Lower leg skin (tissue), 4 donors: ENCODE data around the gene SCFD2. TPM values are rescaled to one million over a fixed set of nuclear protein-coding genes. Genes with fewer than 3 reads are reported as not detected.

Source experiments
- DNase-seq, 2 donors: peaks; one replicate each; pipeline ENCODE4 v3.0.0-alpha.2; 2019; ENCODE audit warnings: low spot score in 2 of 2
- H3K4me3 ChIP-seq: fragments of 200-600 bp; sonication (generic); 2 replicates; pipeline ENCODE4 v1.5.1; 2017; ENCODE audit warnings: mild to moderate bottlenecking, low read depth; ENCODE audit not compliant: poor library complexity, severe bottlenecking
- POLR2A ChIP-seq, 2 donors: fragments of 450-650 bp; IDR thresholded peaks; one replicate each; pipeline ENCODE4 v1.6.1; 2016 to 2017; ENCODE audit warnings: antibody characterized with exemption in 2 of 2, mild to moderate bottlenecking in 1 of 2, moderate library complexity in 1 of 2
- WGBS, 2 donors: methylation state at CpG; one replicate each; pipeline ENCODE4 v1.1.5; 2018; 5-methylcytosine and 5-hydroxymethylcytosine counted together
- intact Hi-C: fragments of 100-400 bp; cut with DNase I; formaldehyde crosslinking; loops from one replicate; pipeline ENCODE4 v1.15.0; 2023; ENCODE audit warnings: low total_unique reads
- total RNA-seq, 4 donors: library from RNA; depleted of rRNA; stranded (reverse); fragments of >200 nt; gene quantifications; one replicate each; pipeline ENCODE4 v1.1.0, GENCODE V29; 2016
- TF ChIP-seq, protein P1 (sequence below), 3 donors: fragments of 450-650 bp; IDR thresholded peaks; one replicate each; pipeline ENCODE4 v1.5.1; 2016; ENCODE audit warnings: antibody characterized with exemption in 3 of 3, mild to moderate bottlenecking in 3 of 3, moderate library complexity in 2 of 3

SCFD2 gene
- total RNA-seq, 4 donors from 2014 or later: 13.6 to 23.3 (median 19.0) TPM

DNA sequence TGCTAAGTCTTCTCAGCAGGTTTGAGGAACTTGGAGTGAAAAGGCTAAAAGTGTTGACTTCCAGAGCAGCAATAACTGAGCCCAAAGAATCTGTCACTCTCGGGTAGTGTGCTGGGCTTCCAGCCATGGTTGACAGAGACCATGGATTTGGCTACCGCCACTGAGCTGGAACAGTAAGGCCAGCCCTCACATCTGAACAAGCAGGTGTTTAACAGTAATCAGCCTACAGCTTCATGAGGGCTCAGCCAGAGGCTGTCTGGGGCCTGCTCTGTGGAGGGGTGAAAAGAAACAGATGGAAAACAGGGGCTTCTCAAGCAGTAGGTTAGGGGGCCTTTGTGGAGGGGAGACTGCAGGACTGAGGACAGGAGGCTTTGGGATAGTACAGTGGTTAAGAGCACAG, 488.8 kb downstream of the SCFD2 start:
- H3K4me3 ChIP-seq: no peak overlapping the region
- intact Hi-C loops: no loop called here
- WGBS, 2 donors: 84 to 88% methylated on average over 2 of the region's 2 CpGs
- no peak for DNase-seq
- TF ChIP-seq POLR2A (IDR thresholded peaks at IDR 0.05): no peak

DNA sequence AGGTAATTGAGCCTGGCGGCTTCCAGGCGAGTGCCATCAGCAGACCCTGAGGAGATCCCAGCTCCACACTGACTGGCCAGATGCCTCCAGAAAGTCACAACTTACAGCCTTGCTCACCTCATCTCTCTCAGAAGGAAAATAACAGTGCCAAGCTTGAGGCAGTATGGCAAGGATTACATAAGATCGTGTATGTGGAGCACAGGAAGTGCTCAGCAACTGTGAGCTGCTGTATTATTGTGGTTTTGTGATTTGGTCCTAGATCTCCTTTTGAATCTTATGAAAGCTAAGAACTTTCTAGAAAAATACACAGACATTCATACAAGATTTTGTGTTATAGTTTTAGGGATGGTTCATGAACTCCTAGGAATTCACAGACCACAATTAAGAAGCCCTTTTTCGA, 489.8 kb downstream of the SCFD2 start:
- DNase-seq: no peak
- no peak overlapping the region for H3K4me3 ChIP-seq
- intact Hi-C loops: no loop called here
- WGBS, 2 donors: 82 to 87% methylated on average over 4 of the region's 4 CpGs
- TF ChIP-seq POLR2A (IDR thresholded peaks at IDR 0.05): no peak
- TF ChIP-seq, protein P1, sequence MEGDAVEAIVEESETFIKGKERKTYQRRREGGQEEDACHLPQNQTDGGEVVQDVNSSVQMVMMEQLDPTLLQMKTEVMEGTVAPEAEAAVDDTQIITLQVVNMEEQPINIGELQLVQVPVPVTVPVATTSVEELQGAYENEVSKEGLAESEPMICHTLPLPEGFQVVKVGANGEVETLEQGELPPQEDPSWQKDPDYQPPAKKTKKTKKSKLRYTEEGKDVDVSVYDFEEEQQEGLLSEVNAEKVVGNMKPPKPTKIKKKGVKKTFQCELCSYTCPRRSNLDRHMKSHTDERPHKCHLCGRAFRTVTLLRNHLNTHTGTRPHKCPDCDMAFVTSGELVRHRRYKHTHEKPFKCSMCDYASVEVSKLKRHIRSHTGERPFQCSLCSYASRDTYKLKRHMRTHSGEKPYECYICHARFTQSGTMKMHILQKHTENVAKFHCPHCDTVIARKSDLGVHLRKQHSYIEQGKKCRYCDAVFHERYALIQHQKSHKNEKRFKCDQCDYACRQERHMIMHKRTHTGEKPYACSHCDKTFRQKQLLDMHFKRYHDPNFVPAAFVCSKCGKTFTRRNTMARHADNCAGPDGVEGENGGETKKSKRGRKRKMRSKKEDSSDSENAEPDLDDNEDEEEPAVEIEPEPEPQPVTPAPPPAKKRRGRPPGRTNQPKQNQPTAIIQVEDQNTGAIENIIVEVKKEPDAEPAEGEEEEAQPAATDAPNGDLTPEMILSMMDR (IDR thresholded peaks at IDR 0.05): no peak

DNA sequence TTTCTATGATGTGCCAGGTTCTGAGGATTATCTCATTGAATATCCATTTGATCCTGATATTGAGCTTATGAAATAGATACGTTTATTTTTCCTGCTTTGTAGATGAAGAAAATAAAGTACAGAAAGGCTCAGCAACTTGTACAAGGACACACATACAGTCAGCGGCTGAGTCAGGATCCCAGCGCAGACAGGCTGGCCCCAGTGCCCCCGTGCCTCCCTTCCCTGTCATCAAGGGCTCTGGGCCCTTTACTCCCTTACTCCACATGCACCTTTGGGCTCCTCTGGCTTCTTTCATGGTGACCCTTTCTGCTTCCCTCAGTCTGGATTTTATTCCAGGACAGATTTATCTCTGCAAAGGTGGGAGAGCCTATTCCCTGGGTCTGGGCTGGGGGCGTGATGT, 490.9 kb downstream of the SCFD2 start:
- no peak overlapping the region for H3K4me3 ChIP-seq
- 96 to 98% methylated on average over 5 of the region's 5 CpGs for WGBS, 2 donors
- intact Hi-C loops: no loop called here
- no peak for DNase-seq
- TF ChIP-seq, protein P1 (IDR thresholded peaks at IDR 0.05): no peak
- TF ChIP-seq POLR2A (IDR thresholded peaks at IDR 0.05): no peak

DNA sequence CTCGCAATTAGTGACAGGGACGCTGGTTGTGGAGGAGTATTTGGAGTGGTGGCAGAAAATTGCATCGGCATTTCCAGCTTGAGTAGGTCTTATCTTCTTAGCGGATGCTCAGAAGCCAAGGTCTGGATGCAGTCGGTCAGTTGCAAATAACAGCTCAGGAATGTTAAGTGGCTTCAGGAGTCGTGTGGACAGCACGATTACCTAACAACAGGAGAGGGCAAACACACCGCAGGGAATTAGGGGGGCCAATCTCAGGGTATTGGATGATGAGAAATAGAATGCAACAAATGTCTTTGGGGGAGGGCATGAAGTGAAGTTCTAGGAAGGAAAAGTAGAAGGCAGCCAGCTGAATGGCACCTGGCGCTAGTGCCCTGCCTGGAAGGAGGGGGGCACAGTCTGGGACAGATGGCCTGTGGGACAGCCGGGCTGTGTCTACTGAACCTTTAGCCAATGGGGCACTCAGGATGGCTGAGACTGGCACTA, 492.0 kb downstream of the SCFD2 start:
- TF ChIP-seq, protein P1 (IDR thresholded peaks at IDR 0.05): no peak
- no peak for TF ChIP-seq POLR2A (IDR thresholded peaks at IDR 0.05)
- no peak overlapping the region for H3K4me3 ChIP-seq
- 87 to 89% methylated on average over 10 of the region's 10 CpGs for WGBS, 2 donors
- intact Hi-C loops: no loop called here
- DNase-seq: no peak

DNA sequence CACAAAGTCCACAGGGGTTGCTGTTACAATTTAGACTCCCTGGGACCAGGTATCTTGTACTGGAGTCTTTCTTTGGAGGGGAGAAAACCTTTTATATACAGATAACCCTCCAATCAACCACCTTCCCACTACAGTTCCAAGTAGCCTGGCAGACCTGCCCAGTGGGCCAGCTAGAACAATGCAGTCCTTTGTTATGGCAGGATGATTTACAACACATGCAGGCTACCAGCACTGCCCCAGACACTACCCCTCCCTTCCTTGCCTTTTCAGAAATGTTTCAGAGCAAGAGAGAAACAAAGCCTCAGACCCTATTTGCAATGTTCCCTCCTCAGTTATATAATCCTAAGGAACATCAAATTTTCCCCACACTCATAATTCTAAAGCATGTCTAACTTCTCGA, 492.7 kb downstream of the SCFD2 start:
- no peak for TF ChIP-seq POLR2A (IDR thresholded peaks at IDR 0.05)
- TF ChIP-seq, protein P1 (IDR thresholded peaks at IDR 0.05): no peak
- 62 to 82% methylated on average over 1 of the region's 1 CpG for WGBS, 2 donors
- no peak overlapping the region for H3K4me3 ChIP-seq
- intact Hi-C loops: no loop called here
- DNase-seq: no peak

DNA sequence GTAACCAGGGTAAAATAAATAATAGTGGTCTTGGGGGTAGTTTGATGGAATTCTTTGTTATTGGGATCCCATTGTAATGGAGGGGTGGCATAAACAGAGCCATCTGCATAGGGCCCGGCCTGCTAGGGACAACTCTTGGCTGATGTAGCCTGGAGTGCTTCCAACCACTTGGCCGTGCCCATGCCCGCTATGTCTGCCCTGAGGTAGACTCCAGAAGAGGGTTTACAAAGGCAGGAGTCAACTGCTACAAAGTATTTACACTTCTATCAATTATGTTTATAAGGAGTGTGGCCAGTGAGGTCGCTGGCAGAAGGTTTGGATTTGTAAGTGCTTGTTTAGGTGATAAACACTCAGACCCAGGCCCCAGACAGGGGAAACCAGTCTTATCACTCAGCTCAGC, 495.6 kb downstream of the SCFD2 start:
- 54 to 70% methylated on average over 4 of the region's 4 CpGs for WGBS, 2 donors
- DNase-seq: no peak
- no peak for TF ChIP-seq POLR2A (IDR thresholded peaks at IDR 0.05)
- TF ChIP-seq, protein P1 (IDR thresholded peaks at IDR 0.05): no peak
- no peak overlapping the region for H3K4me3 ChIP-seq
- intact Hi-C loops: no loop called here
